Stimulated activated memory B cell treated with anti-CD40 and anti-IgM and Interleukin-4, amounts not matched to agents 10 μg/mL and 1 μg/mL and 100 μg/mL, for 72 hours (primary cell): ENCODE data around the gene LOXL3.
"Not testable (repeated sequence)": the region's sequence is repeated elsewhere in the genome, so short reads cannot be mapped to it uniquely, and the experiment has no call there.

Experiments
- ATAC-seq: fragments of 150-1000 bp; cut with Tn5 transposase; 2 replicates; pipeline ENCODE4 v1.10.0; 2021
- H3K27ac Mint-ChIP-seq: one replicate; pipeline ENCODE4 v1.8.0; 2022; ENCODE audit warnings: mild to moderate bottlenecking, mixed read lengths
- H3K27me3 Mint-ChIP-seq: one replicate; pipeline ENCODE4 v1.8.0; 2022; ENCODE audit warnings: mixed read lengths
- H3K36me3 Mint-ChIP-seq: one replicate; pipeline ENCODE4 v1.8.0; 2022; ENCODE audit warnings: mixed read lengths
- H3K4me1 Mint-ChIP-seq: one replicate; pipeline ENCODE4 v1.8.0; 2022; ENCODE audit warnings: mixed read lengths
- H3K4me3 Mint-ChIP-seq: one replicate; pipeline ENCODE4 v1.8.0; 2022; ENCODE audit warnings: mild to moderate bottlenecking, moderate library complexity, mixed read lengths
- H3K9me3 Mint-ChIP-seq: one replicate; pipeline ENCODE4 v1.8.0; 2022; ENCODE audit warnings: mixed read lengths

The LOXL3 gene

DNA sequence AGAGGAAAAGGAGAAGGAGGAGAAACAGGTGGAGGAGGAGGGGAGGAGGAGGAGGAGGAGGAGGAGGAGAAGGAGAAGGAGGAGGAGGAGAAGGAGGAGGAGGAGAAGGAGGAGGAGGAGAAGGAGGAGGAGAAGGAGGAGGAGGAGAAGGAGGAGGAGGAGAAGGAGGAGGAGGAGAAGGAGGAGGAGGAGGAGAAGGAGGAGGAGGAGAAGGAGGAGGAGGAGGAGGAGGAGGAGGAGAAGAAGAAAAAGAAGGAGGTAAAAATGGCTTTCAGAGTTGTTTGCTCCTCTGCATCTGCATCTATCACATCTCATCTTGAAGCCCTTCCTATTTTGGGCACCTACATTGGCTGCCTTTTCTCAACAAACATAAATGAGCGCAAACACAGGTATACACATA is 7.3 kb upstream of the LOXL3 start:
- not testable (repeated sequence) for H3K4me3 Mint-ChIP-seq, H3K9me3 Mint-ChIP-seq, H3K36me3 Mint-ChIP-seq, ATAC-seq, H3K27ac Mint-ChIP-seq, H3K27me3 Mint-ChIP-seq
- H3K4me1 Mint-ChIP-seq, result peaks cover 12% of the 10 kb centered on the region

DNA sequence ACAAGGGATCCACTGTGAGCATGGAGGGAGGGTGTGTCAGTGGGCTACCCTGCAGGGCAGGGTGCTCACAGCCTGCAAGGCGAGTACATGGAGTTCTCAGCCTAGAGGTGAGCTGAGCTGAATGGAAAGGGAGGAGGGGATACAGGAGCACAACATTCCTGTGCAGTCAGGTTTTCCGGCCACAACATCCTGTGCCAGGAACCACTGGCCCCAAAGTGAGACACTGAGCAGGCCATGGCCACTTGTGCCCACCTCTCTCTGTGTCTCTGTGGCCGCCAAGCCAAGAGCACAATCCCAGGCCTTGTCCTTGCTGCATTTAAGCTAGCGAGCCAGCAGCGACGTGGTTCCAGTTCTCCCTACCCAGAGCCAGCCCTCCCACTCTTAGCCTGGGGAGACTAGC is 6.8 kb upstream of the LOXL3 start:
- no peak for ATAC-seq
- H3K9me3 Mint-ChIP-seq, result no peaks in the 10 kb centered on the region
- peaks cover 12% of the 10 kb centered on the region for H3K4me1 Mint-ChIP-seq
- no peak overlapping the region for H3K27ac Mint-ChIP-seq
- H3K27me3 Mint-ChIP-seq, result no peaks in the 10 kb centered on the region
- H3K4me3 Mint-ChIP-seq, result no peak overlapping the region
- peaks cover 8% of the 10 kb centered on the region for H3K36me3 Mint-ChIP-seq

DNA sequence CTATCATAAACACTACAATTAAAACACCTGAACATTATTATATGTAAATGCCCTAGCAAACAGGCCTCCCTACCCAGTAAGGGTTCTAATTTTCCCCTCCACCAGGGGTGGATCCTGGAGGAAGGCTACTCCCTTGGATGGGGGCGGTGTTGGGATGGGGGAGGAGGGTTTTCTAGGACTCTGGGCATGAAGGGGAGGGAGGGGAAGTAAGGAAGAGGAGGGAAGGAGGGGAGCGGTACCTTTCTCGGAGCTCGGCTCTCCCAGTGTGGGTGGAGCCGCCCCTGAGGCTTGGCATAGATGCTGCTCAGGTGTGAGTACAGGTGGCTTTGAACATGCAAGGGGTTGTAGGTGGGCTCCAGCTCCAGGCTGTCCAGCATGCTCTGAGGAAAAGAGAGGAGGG is 6.2 kb upstream of the LOXL3 start:
- Mint-ChIP-seq H3K27ac (no peak overlapping the region), H3K36me3 (peaks cover 8% of the 10 kb centered on the region), H3K9me3 (no peaks in the 10 kb centered on the region), H3K4me3 (no peak overlapping the region), H3K27me3 (no peaks in the 10 kb centered on the region), H3K4me1 (peaks cover 17% of the 10 kb centered on the region)
- no peak for ATAC-seq

DNA sequence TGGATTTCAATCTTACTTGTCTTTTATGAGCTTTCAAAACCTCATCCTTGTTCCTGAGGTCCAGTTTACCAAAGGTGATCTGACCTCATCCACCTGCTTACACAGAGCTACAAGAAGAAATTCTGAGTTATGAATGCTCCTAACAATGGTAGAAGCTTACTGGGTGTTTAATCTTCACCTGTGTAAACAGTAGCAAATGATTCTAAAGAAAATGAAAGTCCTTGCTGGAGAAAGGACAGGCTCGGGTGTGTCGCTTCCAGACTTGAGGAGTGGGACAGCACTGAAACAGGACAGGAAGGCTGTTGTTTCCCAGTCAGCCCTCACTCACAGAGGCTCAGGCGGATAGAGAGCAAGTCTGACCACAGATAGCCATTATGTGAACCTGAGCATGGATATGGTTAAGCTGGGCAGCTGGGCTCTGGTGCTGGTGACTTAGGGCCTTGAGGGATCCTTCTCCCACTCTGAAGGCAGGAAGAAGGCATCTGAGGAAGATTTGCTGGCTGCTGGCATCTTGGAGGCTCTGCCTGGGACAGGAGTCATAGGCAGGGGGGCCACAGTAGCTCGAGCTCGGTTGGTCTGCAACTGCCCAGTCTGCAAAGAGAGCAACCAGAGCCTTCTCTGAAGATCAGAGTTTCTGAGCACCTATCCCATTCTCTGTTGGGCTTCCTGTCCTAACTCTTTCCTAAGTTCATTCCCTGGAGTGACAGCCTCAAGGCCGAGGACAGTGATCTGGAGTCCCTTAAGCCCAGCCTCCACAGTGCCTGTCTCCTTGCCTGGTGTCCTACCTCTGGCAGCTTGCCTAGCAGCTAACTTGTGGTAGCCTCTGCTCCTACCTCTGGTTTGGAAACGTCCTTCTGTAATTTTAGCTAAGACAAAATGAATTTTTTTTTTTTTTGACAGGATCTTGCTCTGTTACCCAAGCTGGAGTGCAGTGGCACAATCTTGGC is 4.8 kb upstream of the LOXL3 start:
- Mint-ChIP-seq H3K27me3 (no peaks in the 10 kb centered on the region), H3K36me3 (peaks cover 8% of the 10 kb centered on the region), H3K27ac (no peak overlapping the region), H3K9me3 (no peaks in the 10 kb centered on the region), H3K4me1 (peaks cover 20% of the 10 kb centered on the region), H3K4me3 (no peak overlapping the region)
- ATAC-seq, result no peak

DNA sequence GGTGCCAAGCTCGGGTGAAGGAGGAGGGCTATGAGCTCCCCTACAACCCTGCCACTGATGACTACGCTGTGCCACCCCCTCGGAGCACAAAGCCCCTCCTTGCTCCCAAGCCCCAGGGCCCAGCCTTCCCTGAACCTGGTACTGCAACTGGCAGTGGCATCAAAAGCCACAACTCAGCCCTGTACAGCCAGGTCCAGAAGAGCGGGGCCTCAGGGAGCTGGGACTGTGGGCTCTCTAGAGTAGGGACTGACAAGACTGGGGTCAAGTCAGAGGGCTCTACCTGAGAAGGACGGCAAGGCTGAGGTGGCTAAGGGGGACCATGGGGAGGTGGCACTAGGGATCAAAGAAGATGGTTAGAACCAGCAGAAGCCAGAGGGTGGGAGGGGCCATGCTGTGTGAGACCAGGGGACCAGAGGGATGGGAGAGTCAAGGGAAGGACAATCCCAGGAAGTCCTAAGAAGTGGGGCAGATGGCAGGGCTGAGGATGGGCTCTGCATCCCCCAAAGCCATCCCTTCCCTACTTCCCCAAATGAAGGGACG is 3.2 kb upstream of the LOXL3 start:
- Mint-ChIP-seq H3K4me1 (peaks cover 36% of the 10 kb centered on the region), H3K27ac (no peak overlapping the region), H3K36me3 (peaks cover 8% of the 10 kb centered on the region), H3K27me3 (no peaks in the 10 kb centered on the region), H3K9me3 (no peaks in the 10 kb centered on the region), H3K4me3 (no peak overlapping the region)
- ATAC-seq, result no peak

DNA sequence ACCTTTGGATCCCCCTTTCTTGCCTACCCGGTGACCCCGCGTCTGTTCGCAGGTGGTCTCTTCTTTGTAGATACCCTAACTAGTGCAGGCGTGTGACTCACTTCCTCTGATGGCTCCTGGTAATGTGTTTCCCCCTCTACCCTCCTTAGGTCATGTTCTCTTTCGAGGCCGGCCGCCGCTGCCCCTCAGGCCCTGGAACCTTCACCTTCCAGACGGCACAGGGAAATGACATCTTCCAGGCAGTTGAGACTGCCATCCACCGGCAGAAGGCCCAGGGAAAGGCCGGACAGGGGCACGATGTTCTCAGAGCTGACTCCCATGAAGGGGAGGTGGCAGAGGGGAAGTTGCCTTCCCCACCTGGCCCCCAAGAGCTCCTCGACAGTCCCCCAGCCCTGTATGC is 2.4 kb upstream of the LOXL3 start:
- Mint-ChIP-seq H3K9me3 (no peaks in the 10 kb centered on the region), H3K27ac (no peak overlapping the region), H3K36me3 (peaks cover 8% of the 10 kb centered on the region), H3K4me3 (peak overlapping the region; percentile 94), H3K4me1 (peaks cover 43% of the 10 kb centered on the region), H3K27me3 (no peaks in the 10 kb centered on the region)
- no peak for ATAC-seq

DNA sequence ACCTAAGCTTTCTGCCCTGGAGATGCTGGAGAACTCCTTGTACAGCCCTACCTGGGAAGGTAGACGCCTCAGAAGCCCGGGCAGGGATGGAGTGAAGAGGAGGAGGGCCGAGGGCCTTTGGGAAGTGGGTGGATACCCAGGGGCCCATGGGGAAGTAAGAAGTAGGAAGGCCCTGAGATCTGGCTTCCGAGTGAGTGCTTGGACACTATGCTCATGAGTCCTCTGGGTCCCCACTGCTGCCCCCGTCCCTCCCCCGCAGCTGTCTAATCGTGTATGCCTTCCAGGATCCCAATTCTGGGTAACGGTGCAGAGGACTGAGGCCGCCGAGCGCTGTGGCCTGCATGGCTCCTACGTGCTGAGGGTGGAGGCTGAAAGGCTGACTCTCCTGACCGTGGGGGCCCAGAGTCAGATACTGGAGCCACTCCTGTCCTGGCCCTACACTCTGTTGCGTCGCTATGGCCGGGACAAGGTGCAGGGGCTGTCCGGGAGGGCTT is 1.9 kb upstream of the LOXL3 start:
- Mint-ChIP-seq H3K4me3 (peak overlapping the region; percentile 94), H3K4me1 (peaks cover 44% of the 10 kb centered on the region), H3K36me3 (peaks cover 8% of the 10 kb centered on the region), H3K27me3 (no peaks in the 10 kb centered on the region), H3K9me3 (no peaks in the 10 kb centered on the region), H3K27ac (peak overlapping the region; percentile 79)
- ATAC-seq, result no peak

DNA sequence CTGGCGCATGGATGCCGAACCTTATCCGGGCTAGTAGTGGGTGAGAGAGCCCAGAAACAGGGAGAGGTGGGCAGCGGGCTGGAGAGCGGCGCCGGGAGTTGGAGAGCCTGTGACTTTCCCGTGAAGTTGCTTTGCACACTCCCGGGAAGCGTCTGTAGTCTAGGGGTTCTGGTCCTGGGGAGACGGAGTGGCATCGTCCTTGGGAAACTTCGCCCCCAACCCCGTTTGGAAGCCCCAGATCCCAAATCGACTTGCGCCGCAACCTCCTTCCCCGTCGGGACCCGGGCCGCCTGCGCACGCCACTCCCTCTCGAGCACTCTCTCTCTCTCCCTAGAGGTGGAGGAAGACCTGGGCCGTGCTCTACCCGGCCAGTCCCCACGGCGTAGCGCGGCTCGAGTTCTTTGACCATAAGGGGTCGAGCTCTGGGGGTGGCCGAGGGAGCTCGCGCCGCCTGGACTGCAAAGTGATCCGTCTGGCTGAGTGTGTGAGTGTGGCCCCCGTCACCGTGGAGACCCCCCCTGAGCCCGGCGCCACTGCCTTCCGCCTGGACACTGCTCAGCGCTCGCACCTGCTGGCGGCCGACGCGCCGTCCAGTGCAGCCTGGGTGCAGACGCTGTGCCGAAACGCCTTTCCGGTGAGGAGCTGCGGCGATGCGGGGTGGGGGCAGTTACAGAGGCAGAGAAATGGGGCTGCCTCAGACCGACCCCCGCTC is 1.2 kb upstream of the LOXL3 start:
- Mint-ChIP-seq H3K9me3 (no peaks in the 10 kb centered on the region), H3K4me1 (peaks cover 46% of the 10 kb centered on the region), H3K27me3 (peaks cover 5% of the 10 kb centered on the region), H3K27ac (peak overlapping the region; percentile 79), H3K4me3 (peak overlapping the region; percentile 94), H3K36me3 (peaks cover 8% of the 10 kb centered on the region)
- peak; percentile 74 for ATAC-seq

DNA sequence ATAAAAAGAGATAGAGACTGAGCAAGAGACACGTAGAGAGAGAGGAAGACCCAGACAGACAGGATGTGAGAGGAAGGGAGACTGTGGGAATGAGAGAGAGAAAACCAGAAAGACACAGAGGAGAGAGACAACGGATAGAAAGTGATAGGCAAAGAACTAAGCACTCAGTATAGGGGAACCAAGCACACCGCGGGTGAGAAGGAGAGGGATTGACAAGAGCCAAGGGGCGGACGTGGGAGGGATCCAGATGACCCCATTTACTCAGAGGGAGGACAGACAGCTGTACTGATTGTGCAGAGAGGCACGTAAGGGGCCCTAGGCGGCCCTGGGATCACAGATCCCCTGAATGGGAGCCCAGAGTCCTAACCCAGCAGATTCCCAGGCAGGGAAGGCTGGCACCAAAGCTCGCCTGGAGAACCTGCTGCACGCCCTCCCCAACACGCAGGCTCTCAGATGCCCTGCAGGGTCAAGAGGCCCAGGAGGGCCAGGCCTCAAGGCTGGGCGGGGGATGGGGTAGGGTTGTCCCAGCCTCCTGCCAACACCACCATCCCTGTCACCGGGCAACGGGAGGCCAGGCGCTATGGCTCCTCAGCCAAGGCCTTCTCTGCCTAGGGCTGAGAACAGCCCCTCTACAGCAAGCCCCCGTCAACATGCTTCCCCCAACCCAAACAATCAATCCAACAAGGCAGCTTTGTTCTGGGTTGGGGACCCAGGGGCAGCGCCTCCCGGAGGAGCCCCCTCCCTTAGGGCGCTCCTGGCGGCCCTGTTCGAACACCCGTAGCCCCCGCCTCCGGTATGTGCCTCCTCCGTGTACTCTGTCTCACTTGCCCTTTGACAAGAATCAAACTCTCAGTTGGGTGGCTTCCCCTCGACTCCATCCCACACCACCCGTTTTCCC is 579 bp downstream of the LOXL3 start:
- peak overlapping the region; percentile 80 for H3K27ac Mint-ChIP-seq
- H3K4me1 Mint-ChIP-seq, result peaks cover 58% of the 10 kb centered on the region
- H3K9me3 Mint-ChIP-seq, result no peaks in the 10 kb centered on the region
- peak overlapping the region; percentile 69 for H3K4me3 Mint-ChIP-seq
- peaks cover 8% of the 10 kb centered on the region for H3K36me3 Mint-ChIP-seq
- ATAC-seq, result no peak
- H3K27me3 Mint-ChIP-seq, result peaks cover 13% of the 10 kb centered on the region

DNA sequence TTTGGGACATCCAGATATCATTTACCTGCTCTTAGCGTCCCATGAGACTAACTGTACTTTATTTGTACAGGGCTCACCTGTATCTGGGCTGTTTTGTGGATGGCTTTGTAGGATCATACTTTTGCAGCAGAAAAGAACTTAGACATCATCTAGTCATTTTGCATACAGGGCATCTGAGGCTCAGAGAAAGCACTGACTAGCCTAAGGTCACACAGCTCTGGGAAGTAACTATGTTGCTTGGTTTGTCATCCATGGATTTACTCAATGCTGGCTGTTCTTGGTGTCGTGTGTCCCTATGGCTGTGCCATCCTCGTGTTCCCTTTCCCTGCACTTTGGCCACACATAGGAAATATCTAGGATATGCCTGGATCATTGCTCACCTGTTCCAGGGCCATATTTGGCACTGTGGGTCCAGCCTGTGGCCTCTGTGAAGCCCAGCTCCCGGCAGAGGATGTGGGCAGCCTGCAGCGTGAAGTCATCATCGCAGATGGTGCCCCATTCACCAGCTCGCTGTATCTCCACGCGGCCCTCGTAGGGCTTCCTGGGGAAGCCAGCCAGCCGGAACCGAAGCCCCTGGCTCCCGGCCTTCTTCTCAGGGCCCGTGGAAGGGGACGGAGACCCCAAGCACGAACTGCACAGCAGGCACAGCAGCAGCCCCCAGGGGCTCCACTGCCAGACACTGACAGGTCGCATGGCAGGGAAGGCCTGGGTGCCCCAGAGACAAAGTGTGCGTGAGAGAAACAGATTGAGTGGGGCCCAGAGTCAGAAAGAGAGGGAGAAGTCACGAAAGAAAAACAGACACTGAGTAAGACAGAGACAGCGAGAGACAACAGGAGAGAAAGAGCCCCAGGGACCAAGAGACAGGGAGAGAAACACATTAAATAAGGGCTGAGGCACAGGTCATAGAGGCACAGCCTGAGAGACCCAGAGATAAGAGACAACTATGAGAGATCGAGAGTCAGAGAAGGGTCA is 1.5 kb downstream of the LOXL3 start:
- ATAC-seq, result peak; percentile 34
- Mint-ChIP-seq H3K27me3 (peaks cover 13% of the 10 kb centered on the region), H3K4me1 (peaks cover 60% of the 10 kb centered on the region), H3K36me3 (peaks cover 6% of the 10 kb centered on the region), H3K4me3 (peak overlapping the region; percentile 64), H3K27ac (peak overlapping the region; percentile 80), H3K9me3 (no peaks in the 10 kb centered on the region)

DNA sequence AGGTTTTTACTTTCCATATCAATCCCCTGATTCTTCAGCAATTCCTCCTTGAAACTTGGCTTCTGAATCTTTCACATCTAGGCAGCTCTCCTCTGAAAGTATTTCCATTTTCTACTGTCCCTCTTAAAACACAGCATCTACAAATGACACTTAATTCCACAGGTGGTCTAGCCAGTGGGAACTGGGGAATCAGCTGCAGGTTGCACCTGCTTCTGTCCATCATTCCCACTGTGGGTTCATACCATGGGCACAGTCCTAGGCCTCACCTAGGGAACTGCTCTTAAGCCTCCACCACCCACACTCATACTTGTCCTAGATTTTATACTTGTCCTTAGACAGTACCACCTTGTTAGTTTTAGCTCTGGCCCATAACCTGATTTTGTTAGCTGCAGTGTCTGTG is 2.2 kb downstream of the LOXL3 start:
- no peaks in the 10 kb centered on the region for H3K36me3 Mint-ChIP-seq
- peak overlapping the region; percentile 64 for H3K4me3 Mint-ChIP-seq
- ATAC-seq, result no peak
- H3K27ac Mint-ChIP-seq, result peak overlapping the region; percentile 80
- H3K4me1 Mint-ChIP-seq, result peaks cover 57% of the 10 kb centered on the region
- H3K27me3 Mint-ChIP-seq, result peaks cover 13% of the 10 kb centered on the region
- no peaks in the 10 kb centered on the region for H3K9me3 Mint-ChIP-seq

DNA sequence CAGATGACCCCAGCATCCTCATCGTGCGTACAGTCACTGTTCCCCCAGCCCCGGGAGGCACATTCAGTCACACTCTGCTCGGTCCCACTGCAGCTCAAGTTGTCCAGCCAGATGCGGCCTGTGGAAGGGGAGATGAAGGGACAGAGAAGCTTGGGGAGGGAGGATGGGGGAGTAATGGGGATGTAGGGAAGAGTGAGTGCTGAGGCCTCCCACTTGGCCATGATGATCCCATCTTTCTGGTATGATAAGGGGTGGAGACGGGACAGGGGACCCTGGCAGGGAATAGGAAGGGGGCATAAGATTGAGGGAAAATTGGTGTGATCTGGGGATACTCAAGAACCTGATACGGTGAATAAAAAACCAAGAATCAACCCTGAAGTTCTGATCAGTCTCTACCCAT is 3.5 kb downstream of the LOXL3 start:
- no peak for ATAC-seq
- Mint-ChIP-seq H3K4me3 (peak overlapping the region; percentile 39), H3K4me1 (peaks cover 44% of the 10 kb centered on the region), H3K27me3 (peaks cover 13% of the 10 kb centered on the region), H3K27ac (no peak overlapping the region), H3K36me3 (no peaks in the 10 kb centered on the region), H3K9me3 (no peaks in the 10 kb centered on the region)

DNA sequence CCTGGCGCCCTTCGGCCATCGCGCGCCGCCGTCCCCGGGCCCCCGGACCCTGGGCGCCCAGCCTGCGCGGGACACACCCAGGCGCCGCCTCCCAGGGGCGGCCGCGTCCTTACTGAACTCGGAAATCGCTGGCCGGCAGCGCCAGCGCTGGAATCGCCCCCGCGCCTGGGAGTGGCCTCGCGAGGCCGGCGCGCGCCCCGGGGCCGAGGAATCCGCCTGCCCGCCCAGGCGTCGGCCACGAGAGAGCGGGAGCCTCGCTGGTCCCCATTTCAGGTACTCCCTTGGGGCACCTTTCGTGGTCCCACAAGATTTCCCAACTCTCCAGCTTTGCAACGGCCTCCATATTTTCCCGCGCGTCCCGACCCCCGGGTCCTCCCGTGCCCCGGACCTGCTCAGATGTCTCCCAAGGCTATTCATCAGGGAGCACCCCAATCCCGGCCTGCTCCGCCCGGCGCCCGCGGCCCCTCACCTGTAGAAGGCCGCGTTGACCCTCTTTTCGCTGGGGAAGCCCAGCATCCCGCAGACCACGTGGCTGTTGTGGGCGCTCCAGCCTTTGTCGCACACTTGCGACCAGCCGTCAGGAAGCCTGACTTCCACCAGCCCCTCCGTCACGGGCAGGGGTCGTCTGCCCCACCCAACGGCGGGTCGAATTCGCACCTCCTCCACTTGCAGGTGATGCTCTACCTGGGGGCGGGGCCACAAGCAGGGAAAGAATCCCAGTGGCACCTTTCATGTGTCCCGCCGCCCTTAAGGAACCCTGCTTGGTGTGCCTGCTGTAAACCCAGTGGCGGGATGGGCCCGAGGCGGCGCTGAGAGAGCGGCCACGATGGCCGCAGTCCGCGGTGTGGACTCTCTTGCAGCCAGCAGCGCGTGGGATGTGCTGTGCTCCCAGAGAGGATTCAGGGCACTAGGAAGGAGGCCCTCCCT is 4.6 kb downstream of the LOXL3 start:
- H3K27ac Mint-ChIP-seq, result peak overlapping the region; percentile 71

More for the DNA sequence above, 4.6 kb downstream of the LOXL3 start:
- no peaks in the 10 kb centered on the region for H3K36me3 Mint-ChIP-seq
- H3K4me1 Mint-ChIP-seq, result peaks cover 43% of the 10 kb centered on the region
- H3K9me3 Mint-ChIP-seq, result no peaks in the 10 kb centered on the region
- H3K4me3 Mint-ChIP-seq, result peak overlapping the region; percentile 78
- ATAC-seq, result peak; percentile 50
- H3K27me3 Mint-ChIP-seq, result peaks cover 13% of the 10 kb centered on the region
